Measurements from ENCODE around the gene ESPN. TPM values are rescaled to one million over a fixed set of nuclear protein-coding genes. Genes with fewer than 3 reads are reported as not detected.
A peak's percentile ranks its signal among the peaks of the same experiment; 100 is the strongest.

Gene ESPN
- total RNA-seq, 1 experiment from 2014 or later, result 8.5 TPM

GRCh38 chr1:6508154-6508815 is 83.7 kb downstream of the ESPN start:
- in situ Hi-C loops (cut with HindIII; ENCODE audit: low pct_unique_long_range_greater_than_20kb, low sequenced_read_pairs) (no loop called here), intact Hi-C loops (cut with micrococcal nuclease; ENCODE audit: unreplicated experiment) (no loop called here)
- BruUV-seq (replicated peaks), result no TSS peak
- Histone ChIP-seq H3K36me3 (ENCODE audit: control insufficient read depth, insufficient read depth, low read length) (no peaks in the 10 kb centered on the region), H3K27me3 (ENCODE audit: control insufficient read depth, insufficient read depth, low read length) (no peaks in the 10 kb centered on the region), H3K27ac (ENCODE audit: low read length) (no peak overlapping the region), H3K9me3 (ENCODE audit: control insufficient read depth, insufficient read depth, low read depth, low read length) (no peaks in the 10 kb centered on the region), H3K4me3 (ENCODE audit: low read depth in 2 of 2, low read length in 2 of 2) (no peak overlapping the region), H3K4me1 (ENCODE audit: control insufficient read depth, insufficient read depth, low read length) (no peaks in the 10 kb centered on the region)
- TF ChIP-seq POLR2AphosphoS5 (IDR thresholded peaks at IDR 0.05; ENCODE audit: low read depth, low read length) (no peak), TCF7L2 (IDR thresholded peaks at IDR 0.05; ENCODE audit: low read depth, low read length) (no peak), REST (IDR thresholded peaks at IDR 0.05; ENCODE audit: insufficient read depth in 1 of 2, low read depth in 2 of 2, low read length in 1 of 2) (no peak), SIN3A (IDR thresholded peaks at IDR 0.05; ENCODE audit: borderline replicate concordance, insufficient read depth, low read depth, low read length) (no peak)
- TF ChIP-seq, protein P1, sequence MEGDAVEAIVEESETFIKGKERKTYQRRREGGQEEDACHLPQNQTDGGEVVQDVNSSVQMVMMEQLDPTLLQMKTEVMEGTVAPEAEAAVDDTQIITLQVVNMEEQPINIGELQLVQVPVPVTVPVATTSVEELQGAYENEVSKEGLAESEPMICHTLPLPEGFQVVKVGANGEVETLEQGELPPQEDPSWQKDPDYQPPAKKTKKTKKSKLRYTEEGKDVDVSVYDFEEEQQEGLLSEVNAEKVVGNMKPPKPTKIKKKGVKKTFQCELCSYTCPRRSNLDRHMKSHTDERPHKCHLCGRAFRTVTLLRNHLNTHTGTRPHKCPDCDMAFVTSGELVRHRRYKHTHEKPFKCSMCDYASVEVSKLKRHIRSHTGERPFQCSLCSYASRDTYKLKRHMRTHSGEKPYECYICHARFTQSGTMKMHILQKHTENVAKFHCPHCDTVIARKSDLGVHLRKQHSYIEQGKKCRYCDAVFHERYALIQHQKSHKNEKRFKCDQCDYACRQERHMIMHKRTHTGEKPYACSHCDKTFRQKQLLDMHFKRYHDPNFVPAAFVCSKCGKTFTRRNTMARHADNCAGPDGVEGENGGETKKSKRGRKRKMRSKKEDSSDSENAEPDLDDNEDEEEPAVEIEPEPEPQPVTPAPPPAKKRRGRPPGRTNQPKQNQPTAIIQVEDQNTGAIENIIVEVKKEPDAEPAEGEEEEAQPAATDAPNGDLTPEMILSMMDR (IDR thresholded peaks at IDR 0.05), result no peak
- DNase-seq (ENCODE audit: low read depth, low spot score) (no peak), ATAC-seq (peak; percentile 40; the same call in 1 of the 2 replicates)
- ChIA-PET CTCF (no interaction called here), POLR2A (no interaction called here)

DNA sequence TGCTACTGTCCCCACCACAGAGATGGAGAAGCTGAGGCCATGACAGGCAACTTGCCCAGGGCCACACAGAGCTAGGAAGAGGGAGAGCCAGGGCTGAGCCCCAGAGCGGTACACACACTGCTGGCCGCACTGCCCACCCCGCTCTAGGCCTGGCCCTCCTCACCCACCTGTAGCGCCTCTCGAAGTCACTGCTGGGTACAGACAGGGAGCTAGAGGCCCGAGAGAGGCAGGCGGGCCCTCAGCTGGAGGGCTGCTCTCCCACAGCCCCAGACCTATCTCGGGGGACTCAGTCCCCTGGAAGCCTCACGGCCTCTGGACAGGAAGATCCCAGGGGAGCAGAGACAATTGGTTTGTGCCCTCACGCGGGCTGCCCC is 84.2 kb downstream of the ESPN start:
- Histone ChIP-seq H3K4me1 (ENCODE audit: control insufficient read depth, insufficient read depth, low read length) (no peaks in the 10 kb centered on the region), H3K27ac (ENCODE audit: low read length) (no peak overlapping the region), H3K27me3 (ENCODE audit: control insufficient read depth, insufficient read depth, low read length) (no peaks in the 10 kb centered on the region), H3K4me3 (ENCODE audit: low read depth in 2 of 2, low read length in 2 of 2) (no peak overlapping the region), H3K36me3 (ENCODE audit: control insufficient read depth, insufficient read depth, low read length) (no peaks in the 10 kb centered on the region), H3K9me3 (ENCODE audit: control insufficient read depth, insufficient read depth, low read depth, low read length) (no peaks in the 10 kb centered on the region)
- in situ Hi-C loops (cut with HindIII; ENCODE audit: low pct_unique_long_range_greater_than_20kb, low sequenced_read_pairs), result no loop called here
- no peak for DNase-seq (ENCODE audit: low read depth, low spot score)
- no TSS peak for BruUV-seq (replicated peaks)
- TF ChIP-seq REST (IDR thresholded peaks at IDR 0.05; ENCODE audit: insufficient read depth in 1 of 2, low read depth in 2 of 2, low read length in 1 of 2), result no peak
- no peak for TF ChIP-seq TCF7L2 (IDR thresholded peaks at IDR 0.05; ENCODE audit: low read depth, low read length)
- no peak for TF ChIP-seq SIN3A (IDR thresholded peaks at IDR 0.05; ENCODE audit: borderline replicate concordance, insufficient read depth, low read depth, low read length)
- TF ChIP-seq POLR2AphosphoS5 (IDR thresholded peaks at IDR 0.05; ENCODE audit: low read depth, low read length), result no peak
- TF ChIP-seq, protein P1 (IDR thresholded peaks at IDR 0.05), result no peak
- intact Hi-C loops (cut with micrococcal nuclease; ENCODE audit: unreplicated experiment), result no loop called here
- ChIA-PET POLR2A (no interaction called here), CTCF (no interaction called here)
- peak; percentile 8; the same call in 1 of the 2 replicates for ATAC-seq

All from Panc1 (cell line).